ENCODE results near the gene FGF12.

The FGF12 gene

GRCh38 chr3:192223815-192224214 is 503.5 kb downstream of the FGF12 start:
- TF ChIP-seq, protein P1, sequence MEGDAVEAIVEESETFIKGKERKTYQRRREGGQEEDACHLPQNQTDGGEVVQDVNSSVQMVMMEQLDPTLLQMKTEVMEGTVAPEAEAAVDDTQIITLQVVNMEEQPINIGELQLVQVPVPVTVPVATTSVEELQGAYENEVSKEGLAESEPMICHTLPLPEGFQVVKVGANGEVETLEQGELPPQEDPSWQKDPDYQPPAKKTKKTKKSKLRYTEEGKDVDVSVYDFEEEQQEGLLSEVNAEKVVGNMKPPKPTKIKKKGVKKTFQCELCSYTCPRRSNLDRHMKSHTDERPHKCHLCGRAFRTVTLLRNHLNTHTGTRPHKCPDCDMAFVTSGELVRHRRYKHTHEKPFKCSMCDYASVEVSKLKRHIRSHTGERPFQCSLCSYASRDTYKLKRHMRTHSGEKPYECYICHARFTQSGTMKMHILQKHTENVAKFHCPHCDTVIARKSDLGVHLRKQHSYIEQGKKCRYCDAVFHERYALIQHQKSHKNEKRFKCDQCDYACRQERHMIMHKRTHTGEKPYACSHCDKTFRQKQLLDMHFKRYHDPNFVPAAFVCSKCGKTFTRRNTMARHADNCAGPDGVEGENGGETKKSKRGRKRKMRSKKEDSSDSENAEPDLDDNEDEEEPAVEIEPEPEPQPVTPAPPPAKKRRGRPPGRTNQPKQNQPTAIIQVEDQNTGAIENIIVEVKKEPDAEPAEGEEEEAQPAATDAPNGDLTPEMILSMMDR (IDR thresholded peaks at IDR 0.05): no peak

DNA sequence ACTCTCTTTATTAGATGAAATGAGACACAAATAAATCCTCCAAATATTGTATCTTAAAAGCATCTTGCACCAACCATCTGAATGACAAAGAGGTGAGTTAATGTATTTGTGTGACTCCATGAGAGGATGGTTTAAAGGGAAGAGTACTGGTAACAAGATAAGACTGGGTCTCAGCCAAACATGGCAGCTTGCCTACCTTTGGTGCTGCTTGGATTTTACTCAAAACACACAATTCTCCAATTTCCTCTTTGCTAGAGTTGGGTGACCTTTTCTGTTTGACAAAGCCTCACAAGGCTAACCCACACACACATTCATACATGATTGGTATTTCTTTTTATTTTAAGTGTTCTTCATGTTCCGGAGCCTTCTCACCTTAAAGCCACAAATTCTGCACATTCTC is 506.4 kb downstream of the FGF12 start:
- TF ChIP-seq, protein P1 (IDR thresholded peaks at IDR 0.05): no peak

DNA sequence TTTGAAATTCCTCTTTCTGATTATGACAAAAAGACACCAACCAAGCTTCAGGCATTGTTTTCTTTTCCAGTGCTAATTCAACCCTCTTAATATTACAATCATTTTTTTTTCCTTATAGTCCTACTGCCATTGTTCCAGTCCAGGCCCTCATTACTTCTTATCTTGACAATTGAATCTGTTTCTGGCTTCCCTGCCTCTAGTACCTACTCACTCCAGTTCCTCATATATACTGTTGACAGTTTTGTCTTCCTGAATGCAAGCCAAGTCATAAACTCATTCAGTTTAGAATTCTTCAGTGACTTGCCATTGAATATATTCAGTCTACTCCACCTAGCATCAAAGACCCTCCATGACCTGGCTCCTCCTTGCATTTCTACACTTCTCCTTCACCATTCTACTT is 507.4 kb downstream of the FGF12 start:
- TF ChIP-seq, protein P1 (IDR thresholded peaks at IDR 0.05): no peak

- TF ChIP-seq, protein P1 (IDR thresholded peaks at IDR 0.05): no peak
Observed at GRCh38 chr3:192216067-192216466, 511.3 kb downstream of the FGF12 start.

- TF ChIP-seq, protein P1 (IDR thresholded peaks at IDR 0.05): no peak
Observed at GRCh38 chr3:192212979-192213378, 514.4 kb downstream of the FGF12 start.

DNA sequence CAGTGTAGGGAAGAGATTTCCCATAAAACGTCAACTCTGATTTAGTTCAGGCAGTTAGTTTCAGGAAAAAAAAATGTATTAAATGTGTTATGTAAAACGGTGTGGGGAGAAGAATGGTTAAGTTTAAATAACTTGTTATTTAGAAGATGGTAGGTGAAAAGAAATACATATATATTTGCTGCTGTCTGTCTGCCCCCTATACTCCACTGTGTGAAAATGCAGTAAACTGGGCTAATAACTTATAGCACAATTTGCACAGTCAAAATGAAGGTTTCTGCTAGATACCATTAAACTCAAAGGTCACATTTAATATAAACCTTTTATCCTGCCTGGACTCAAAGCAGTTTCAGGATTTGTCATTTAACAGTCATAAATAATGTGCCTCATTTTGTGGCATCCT is 515.0 kb downstream of the FGF12 start:
- TF ChIP-seq, protein P1 (IDR thresholded peaks at IDR 0.05): no peak

GRCh38 chr3:192207651-192208050 is 519.7 kb downstream of the FGF12 start:
- TF ChIP-seq, protein P1 (IDR thresholded peaks at IDR 0.05): no peak

DNA sequence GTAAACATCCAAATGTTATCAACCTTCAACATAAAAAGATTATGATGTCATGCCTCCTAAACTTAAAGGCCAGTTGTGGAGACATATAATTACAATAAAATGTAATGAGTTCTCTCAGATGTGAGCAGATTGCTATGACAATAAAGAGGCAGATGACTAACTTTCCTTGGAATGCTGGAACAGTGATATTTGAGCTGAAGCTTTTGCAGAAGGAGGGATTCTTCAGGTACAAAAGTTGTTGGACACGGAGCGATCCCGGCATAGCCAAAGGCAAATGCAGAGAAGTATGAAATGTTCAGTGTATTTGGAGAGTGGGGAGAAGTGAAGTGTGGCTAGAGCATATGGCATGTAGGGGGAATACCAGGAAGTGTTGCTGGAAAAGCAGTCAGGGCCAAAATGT is 520.1 kb downstream of the FGF12 start:
- TF ChIP-seq, protein P1 (IDR thresholded peaks at IDR 0.05): no peak
